ENCODE measurements around the gene MGMT. TPM values are rescaled to one million over a fixed set of nuclear protein-coding genes. Genes with fewer than 3 reads are reported as not detected.

MGMT gene
- total RNA-seq, 4 donors from 2014 or later: 18.4 to 30.3 (median 27.9) TPM

DNA sequence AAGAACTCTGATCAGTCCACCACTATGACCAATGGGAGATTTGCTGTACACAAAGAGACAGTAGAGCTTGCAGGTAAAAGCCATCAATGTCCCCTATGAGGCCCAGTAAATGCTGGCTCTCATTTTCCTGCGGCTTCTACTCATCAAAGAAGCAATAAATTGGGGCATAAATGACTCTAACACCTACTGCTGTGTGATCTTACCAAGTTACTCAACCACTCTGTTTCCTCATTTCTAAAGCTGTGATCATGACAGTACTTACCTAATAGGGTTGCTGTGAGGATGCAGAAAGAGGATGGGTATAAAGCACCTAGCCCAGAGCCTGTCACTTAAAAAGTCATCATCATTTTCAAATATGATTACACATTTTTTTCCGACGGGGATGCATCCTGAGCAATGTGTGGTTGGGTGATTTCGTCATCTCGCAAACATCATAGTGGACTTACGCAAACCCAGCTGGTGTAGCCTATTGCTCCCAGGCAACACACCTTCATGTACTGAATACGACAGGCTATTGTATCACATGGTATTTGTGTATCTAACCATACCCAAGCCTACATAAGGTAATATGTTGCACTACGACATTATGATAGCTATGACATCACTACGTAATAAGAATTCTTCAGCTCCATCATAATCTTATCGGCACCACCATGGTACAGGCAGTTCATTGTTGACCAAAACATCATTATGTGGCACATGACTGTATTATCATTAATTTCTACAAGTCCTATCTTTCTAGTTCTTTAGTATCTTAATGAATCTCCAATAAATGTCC lies 7.1 kb upstream of the MGMT start:
- no peak for DNase-seq (ENCODE audit: extremely low spot score)
- no peaks in the 10 kb centered on the region for H3K4me1 ChIP-seq
- H3K36me3 ChIP-seq: no peaks in the 10 kb centered on the region
- H3K4me3 ChIP-seq: no peak overlapping the region
- peaks cover 0 to 47% (median 0%) of the 10 kb centered on the region in 4 donors for H3K27me3 ChIP-seq
- TF ChIP-seq EP300 (IDR thresholded peaks at IDR 0.05): no peak
- TF ChIP-seq POLR2AphosphoS5 (IDR thresholded peaks at IDR 0.05): no peak
- TF ChIP-seq, protein P1, sequence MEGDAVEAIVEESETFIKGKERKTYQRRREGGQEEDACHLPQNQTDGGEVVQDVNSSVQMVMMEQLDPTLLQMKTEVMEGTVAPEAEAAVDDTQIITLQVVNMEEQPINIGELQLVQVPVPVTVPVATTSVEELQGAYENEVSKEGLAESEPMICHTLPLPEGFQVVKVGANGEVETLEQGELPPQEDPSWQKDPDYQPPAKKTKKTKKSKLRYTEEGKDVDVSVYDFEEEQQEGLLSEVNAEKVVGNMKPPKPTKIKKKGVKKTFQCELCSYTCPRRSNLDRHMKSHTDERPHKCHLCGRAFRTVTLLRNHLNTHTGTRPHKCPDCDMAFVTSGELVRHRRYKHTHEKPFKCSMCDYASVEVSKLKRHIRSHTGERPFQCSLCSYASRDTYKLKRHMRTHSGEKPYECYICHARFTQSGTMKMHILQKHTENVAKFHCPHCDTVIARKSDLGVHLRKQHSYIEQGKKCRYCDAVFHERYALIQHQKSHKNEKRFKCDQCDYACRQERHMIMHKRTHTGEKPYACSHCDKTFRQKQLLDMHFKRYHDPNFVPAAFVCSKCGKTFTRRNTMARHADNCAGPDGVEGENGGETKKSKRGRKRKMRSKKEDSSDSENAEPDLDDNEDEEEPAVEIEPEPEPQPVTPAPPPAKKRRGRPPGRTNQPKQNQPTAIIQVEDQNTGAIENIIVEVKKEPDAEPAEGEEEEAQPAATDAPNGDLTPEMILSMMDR (IDR thresholded peaks at IDR 0.05): no peak
- TF ChIP-seq POLR2A (IDR thresholded peaks at IDR 0.05; ENCODE audit: low read depth): no peak
- intact Hi-C loops (cut with DNase I): no loop called here
- no peaks in the 10 kb centered on the region for H3K9me3 ChIP-seq
- H3K27ac ChIP-seq (replicated peaks in 1 of 4): no peak overlapping the region
- 94% methylated on average over 10 of the region's 10 CpGs for WGBS

DNA sequence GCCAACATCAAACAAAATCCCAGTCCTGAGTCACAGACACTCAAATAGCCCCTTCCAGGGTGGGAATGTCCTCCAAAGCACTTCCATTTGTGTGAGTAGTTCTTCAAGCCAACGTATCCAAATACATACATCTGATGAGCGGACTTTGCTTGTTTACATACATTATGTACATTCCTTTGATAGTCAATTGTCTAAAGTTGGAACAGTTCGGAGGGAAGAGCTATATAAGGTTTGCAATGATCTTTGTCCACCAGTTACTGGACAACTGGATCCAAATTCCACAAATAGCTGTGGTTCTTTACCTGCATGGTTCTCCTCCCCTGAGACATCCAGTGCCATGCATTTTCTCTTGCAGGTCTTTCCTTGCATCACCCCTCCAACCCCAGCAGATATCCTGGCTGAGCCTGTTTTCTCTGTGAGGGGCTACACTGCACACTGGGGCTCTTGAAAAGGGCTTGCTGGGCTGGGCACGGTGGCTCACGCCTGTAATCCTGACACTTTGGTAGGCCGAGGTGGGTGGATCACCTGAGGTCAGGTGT lies 4.7 kb upstream of the MGMT start:
- H3K4me3 ChIP-seq: no peak overlapping the region
- no peaks in the 10 kb centered on the region for H3K9me3 ChIP-seq
- H3K4me1 ChIP-seq: peaks cover 7 to 13% (median 11%) of the 10 kb centered on the region in 4 donors
- H3K27me3 ChIP-seq: peaks cover 0 to 24% (median 0%) of the 10 kb centered on the region in 4 donors
- intact Hi-C loops (cut with DNase I): no loop called here
- H3K36me3 ChIP-seq: no peaks in the 10 kb centered on the region
- H3K27ac ChIP-seq (replicated peaks in 1 of 4): no peak overlapping the region
- TF ChIP-seq, protein P1 (IDR thresholded peaks at IDR 0.05): no peak
- TF ChIP-seq POLR2A (IDR thresholded peaks at IDR 0.05; ENCODE audit: low read depth) (no peak), POLR2AphosphoS5 (IDR thresholded peaks at IDR 0.05) (no peak), EP300 (IDR thresholded peaks at IDR 0.05) (no peak)
- DNase-seq (ENCODE audit: extremely low spot score): no peak
- 86% methylated on average over 3 of the region's 6 CpGs for WGBS

DNA sequence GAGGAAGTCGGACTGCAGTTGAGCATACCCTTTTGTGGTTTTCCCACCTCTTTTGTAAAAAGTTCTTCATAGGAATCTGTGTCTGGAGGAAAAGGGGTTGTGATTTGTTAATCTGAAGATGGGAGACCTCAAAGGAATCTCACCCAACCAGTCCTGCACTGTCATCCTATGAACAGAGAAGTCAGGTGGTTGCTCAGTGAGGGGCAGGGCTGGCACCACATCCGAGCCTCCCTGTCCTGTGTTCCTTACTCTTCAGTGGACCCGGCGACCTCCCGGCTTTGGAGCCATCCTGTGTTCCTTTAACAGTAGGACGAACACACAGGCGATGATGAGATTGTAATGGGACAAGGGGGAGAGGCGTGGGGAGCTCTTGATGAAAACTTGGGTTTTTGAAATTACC lies 2.8 kb upstream of the MGMT start:
- no peaks in the 10 kb centered on the region for H3K9me3 ChIP-seq
- DNase-seq (ENCODE audit: extremely low spot score): no peak

DNA sequence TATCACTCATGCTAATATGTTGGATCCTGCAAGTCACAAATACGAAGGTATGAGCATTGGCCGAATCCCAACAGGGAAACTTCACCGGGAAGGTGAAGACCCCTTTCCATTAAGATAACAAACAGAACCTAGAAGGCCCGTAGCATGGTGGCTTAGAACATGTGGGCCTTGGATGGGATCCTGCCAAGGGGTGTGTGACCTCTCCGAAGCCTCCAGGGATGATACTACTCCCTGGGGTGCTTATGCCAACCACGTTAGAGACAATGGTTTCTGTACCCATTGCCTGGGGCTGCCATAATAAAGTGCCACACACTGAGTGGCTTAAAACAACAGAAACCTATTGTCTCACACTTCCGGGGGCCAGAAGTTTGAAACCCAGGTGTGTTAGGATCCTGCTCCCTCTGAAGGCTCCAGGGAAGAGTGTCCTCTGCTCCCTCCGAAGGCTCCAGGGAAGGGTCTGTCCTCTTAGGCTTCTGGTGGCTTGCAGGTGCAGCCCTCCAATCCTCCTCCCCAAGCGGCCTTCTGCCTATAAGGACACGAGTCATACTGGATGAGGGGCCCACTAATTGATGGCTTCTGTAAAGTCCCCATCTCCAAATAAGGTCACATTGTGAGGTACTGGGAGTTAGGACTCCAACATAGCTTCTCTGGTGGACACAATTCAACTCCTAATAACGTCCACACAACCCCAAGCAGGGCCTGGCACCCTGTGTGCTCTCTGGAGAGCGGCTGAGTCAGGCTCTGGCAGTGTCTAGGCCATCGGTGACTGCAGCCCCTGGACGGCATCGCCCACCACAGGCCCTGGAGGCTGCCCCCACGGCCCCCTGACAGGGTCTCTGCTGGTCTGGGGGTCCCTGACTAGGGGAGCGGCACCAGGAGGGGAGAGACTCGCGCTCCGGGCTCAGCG lies 992 bp upstream of the MGMT start:
- no peaks in the 10 kb centered on the region for H3K9me3 ChIP-seq
- intact Hi-C loops (cut with DNase I): no loop called here
- peaks cover 8 to 22% (median 19%) of the 10 kb centered on the region in 4 donors for H3K4me1 ChIP-seq
- peaks cover 0 to 3% (median 0%) of the 10 kb centered on the region in 4 donors for H3K36me3 ChIP-seq
- H3K27me3 ChIP-seq: peaks cover 0 to 6% (median 0%) of the 10 kb centered on the region in 4 donors
- H3K4me3 ChIP-seq: peak overlapping the region; percentile 82 to 90 (median 84)
- 94% methylated on average over 9 of the region's 21 CpGs for WGBS
- DNase-seq (ENCODE audit: extremely low spot score): peak; percentile 66
- TF ChIP-seq POLR2AphosphoS5 (IDR thresholded peaks at IDR 0.05): no peak
- no peak for TF ChIP-seq EP300 (IDR thresholded peaks at IDR 0.05)
- TF ChIP-seq, protein P1 (IDR thresholded peaks at IDR 0.05): no peak
- no peak for TF ChIP-seq POLR2A (IDR thresholded peaks at IDR 0.05; ENCODE audit: low read depth)
- peak overlapping the region; percentile 82 to 90 (median 87) for H3K27ac ChIP-seq (replicated peaks in 1 of 4)

More for the DNA sequence above, 2.8 kb upstream of the MGMT start:
- intact Hi-C loops (cut with DNase I): no loop called here
- TF ChIP-seq, protein P1 (IDR thresholded peaks at IDR 0.05): no peak
- TF ChIP-seq POLR2A (IDR thresholded peaks at IDR 0.05; ENCODE audit: low read depth) (no peak), EP300 (IDR thresholded peaks at IDR 0.05) (no peak), POLR2AphosphoS5 (IDR thresholded peaks at IDR 0.05) (no peak)
- WGBS: 92% methylated on average over 8 of the region's 8 CpGs
- Histone ChIP-seq H3K4me3 (no peak overlapping the region), H3K27ac (replicated peaks in 1 of 4) (no peak overlapping the region), H3K27me3 (peaks cover 0 to 13% (median 0%) of the 10 kb centered on the region in 4 donors), H3K4me1 (peaks cover 8 to 22% (median 19%) of the 10 kb centered on the region in 4 donors), H3K36me3 (no peaks in the 10 kb centered on the region)
